ENCODE results near the gene NFATC3.

- TF ChIP-seq, protein P1, sequence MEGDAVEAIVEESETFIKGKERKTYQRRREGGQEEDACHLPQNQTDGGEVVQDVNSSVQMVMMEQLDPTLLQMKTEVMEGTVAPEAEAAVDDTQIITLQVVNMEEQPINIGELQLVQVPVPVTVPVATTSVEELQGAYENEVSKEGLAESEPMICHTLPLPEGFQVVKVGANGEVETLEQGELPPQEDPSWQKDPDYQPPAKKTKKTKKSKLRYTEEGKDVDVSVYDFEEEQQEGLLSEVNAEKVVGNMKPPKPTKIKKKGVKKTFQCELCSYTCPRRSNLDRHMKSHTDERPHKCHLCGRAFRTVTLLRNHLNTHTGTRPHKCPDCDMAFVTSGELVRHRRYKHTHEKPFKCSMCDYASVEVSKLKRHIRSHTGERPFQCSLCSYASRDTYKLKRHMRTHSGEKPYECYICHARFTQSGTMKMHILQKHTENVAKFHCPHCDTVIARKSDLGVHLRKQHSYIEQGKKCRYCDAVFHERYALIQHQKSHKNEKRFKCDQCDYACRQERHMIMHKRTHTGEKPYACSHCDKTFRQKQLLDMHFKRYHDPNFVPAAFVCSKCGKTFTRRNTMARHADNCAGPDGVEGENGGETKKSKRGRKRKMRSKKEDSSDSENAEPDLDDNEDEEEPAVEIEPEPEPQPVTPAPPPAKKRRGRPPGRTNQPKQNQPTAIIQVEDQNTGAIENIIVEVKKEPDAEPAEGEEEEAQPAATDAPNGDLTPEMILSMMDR (IDR thresholded peaks at IDR 0.05): no peak
- TF ChIP-seq EZH2phosphoT487 (IDR thresholded peaks at IDR 0.05): no peak
- no peak for TF ChIP-seq EZH2 (IDR thresholded peaks at IDR 0.05)
Observed at GRCh38 chr16:68041783-68042182, 43.4 kb upstream of the NFATC3 start.

Data from neural progenitor cell (in vitro differentiated cells).